Measurements from ENCODE around the gene ARAP2. TPM values are rescaled to one million over a fixed set of nuclear protein-coding genes. Genes with fewer than 3 reads are reported as not detected.

ARAP2 gene
- total RNA-seq, 1 experiment from 2014 or later, result 5.5 TPM

DNA sequence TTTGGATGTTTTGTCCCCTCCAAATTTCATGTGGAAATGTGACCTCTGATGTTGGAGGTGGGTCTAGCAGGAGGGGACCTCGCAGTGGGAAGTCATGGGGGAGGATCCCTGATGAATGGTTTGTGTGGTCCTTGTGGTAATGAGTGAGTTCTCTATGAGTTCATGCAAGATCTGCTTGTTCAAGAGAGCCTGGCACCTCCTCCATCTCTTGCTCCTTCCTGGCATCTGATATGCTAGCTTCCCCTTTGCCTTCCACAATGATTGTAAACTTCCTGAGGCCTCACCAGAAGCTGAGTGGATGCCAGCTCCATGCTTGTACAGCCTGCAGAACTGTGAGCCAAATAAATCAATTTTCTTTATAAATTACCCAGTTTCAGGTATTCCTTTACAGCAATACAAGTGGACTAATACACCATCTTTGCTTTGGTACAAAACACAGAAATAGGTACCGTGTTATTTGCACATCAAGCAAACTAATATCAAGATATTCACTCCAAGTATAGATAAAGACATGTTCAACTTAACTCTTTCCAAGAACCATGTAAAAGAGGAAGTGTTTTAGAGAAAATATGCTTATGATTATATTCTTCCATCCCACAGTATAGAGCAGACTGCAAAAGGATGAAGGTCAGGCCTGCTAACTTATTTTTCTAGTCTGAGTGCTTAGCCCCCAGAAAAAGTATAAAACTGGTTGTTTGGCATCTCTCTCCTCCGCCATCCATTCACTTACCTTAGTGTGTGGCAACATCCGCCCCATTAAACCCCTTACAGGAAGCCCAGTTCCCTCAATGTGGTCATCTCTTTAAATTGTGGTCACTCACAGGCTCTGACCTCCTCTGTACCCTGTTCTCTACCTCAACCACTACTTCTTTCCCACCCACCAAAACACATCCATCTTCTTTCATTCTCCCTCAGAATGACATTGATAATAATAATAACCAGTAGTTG, 6.7 kb downstream of the ARAP2 start:
- no peak for TF ChIP-seq POLR2AphosphoS5 (IDR thresholded peaks at IDR 0.05; ENCODE audit: low read depth, low read length)
- no peak for TF ChIP-seq SIN3A (IDR thresholded peaks at IDR 0.05; ENCODE audit: borderline replicate concordance, insufficient read depth, low read depth, low read length)
- no peak for TF ChIP-seq REST (IDR thresholded peaks at IDR 0.05; ENCODE audit: insufficient read depth in 1 of 2, low read depth in 2 of 2, low read length in 1 of 2)
- no peak overlapping the region for H3K27ac ChIP-seq (ENCODE audit: low read length)
- H3K4me1 ChIP-seq (ENCODE audit: control insufficient read depth, insufficient read depth, low read length), result 0 out of 2 replicates have a peak, but pooled peaks cover 2% of the 10 kb centered on the region
- no TSS peak for BruUV-seq (replicated peaks)
- H3K4me3 ChIP-seq (ENCODE audit: low read depth in 2 of 2, low read length in 2 of 2), result no peak overlapping the region
- POLR2A ChIA-PET, result no interaction called here
- H3K27me3 ChIP-seq (ENCODE audit: control insufficient read depth, insufficient read depth, low read length), result no peaks in the 10 kb centered on the region
- no peaks in the 10 kb centered on the region for H3K36me3 ChIP-seq (ENCODE audit: control insufficient read depth, insufficient read depth, low read length)
- CTCF ChIA-PET, result no interaction called here
- DNase-seq (ENCODE audit: low read depth, low spot score), result no peak
- no peak for ATAC-seq
- intact Hi-C loops (cut with micrococcal nuclease; ENCODE audit: unreplicated experiment), result no loop called here
- no peaks in the 10 kb centered on the region for H3K9me3 ChIP-seq (ENCODE audit: control insufficient read depth, insufficient read depth, low read depth, low read length)
- in situ Hi-C loops (cut with HindIII; ENCODE audit: low pct_unique_long_range_greater_than_20kb, low sequenced_read_pairs), result no loop called here

DNA sequence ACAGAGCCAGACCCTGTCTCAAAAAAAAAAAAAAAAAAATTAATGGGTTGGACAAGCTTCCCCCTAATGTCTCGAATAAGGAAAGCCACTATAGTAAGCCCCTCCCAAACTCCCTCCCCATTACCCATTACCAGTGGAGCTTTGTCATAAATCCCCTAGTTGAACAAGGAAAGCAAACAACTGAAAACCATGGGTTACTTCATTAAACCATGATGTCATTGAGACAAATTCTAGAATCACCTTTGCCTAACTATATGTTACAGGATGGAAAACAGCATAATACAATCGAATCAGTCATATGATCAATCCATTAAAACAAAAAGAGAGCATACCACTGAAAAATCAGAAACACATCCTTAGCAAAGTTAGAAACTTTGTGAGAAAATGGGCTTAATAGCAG, 8.2 kb downstream of the ARAP2 start:
- Histone ChIP-seq H3K27ac (ENCODE audit: low read length) (no peak overlapping the region), H3K27me3 (ENCODE audit: control insufficient read depth, insufficient read depth, low read length) (no peaks in the 10 kb centered on the region), H3K4me1 (ENCODE audit: control insufficient read depth, insufficient read depth, low read length) (no peaks in the 10 kb centered on the region), H3K36me3 (ENCODE audit: control insufficient read depth, insufficient read depth, low read length) (no peaks in the 10 kb centered on the region), H3K4me3 (ENCODE audit: low read depth in 2 of 2, low read length in 2 of 2) (no peak overlapping the region), H3K9me3 (ENCODE audit: control insufficient read depth, insufficient read depth, low read depth, low read length) (no peaks in the 10 kb centered on the region)
- TF ChIP-seq, protein P1, sequence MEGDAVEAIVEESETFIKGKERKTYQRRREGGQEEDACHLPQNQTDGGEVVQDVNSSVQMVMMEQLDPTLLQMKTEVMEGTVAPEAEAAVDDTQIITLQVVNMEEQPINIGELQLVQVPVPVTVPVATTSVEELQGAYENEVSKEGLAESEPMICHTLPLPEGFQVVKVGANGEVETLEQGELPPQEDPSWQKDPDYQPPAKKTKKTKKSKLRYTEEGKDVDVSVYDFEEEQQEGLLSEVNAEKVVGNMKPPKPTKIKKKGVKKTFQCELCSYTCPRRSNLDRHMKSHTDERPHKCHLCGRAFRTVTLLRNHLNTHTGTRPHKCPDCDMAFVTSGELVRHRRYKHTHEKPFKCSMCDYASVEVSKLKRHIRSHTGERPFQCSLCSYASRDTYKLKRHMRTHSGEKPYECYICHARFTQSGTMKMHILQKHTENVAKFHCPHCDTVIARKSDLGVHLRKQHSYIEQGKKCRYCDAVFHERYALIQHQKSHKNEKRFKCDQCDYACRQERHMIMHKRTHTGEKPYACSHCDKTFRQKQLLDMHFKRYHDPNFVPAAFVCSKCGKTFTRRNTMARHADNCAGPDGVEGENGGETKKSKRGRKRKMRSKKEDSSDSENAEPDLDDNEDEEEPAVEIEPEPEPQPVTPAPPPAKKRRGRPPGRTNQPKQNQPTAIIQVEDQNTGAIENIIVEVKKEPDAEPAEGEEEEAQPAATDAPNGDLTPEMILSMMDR (IDR thresholded peaks at IDR 0.05), result no peak
- TF ChIP-seq POLR2AphosphoS5 (IDR thresholded peaks at IDR 0.05; ENCODE audit: low read depth, low read length) (no peak), REST (IDR thresholded peaks at IDR 0.05; ENCODE audit: insufficient read depth in 1 of 2, low read depth in 2 of 2, low read length in 1 of 2) (no peak), TCF7L2 (IDR thresholded peaks at IDR 0.05; ENCODE audit: low read depth, low read length) (no peak)
- ChIA-PET POLR2A (no interaction called here), CTCF (no interaction called here)
- ATAC-seq (no peak), DNase-seq (ENCODE audit: low read depth, low spot score) (no peak)
- BruUV-seq (replicated peaks), result no TSS peak
- intact Hi-C loops (cut with micrococcal nuclease; ENCODE audit: unreplicated experiment) (no loop called here), in situ Hi-C loops (cut with HindIII; ENCODE audit: low pct_unique_long_range_greater_than_20kb, low sequenced_read_pairs) (no loop called here)

Measured in Panc1 (cell line).